Measurements from ENCODE around the gene LHFPL2. TPM values are rescaled to one million over a fixed set of nuclear protein-coding genes. Genes with fewer than 3 reads are reported as not detected.

LHFPL2 gene
- total RNA-seq, 1 donor from 2014 or later, result 47.6 TPM

DNA sequence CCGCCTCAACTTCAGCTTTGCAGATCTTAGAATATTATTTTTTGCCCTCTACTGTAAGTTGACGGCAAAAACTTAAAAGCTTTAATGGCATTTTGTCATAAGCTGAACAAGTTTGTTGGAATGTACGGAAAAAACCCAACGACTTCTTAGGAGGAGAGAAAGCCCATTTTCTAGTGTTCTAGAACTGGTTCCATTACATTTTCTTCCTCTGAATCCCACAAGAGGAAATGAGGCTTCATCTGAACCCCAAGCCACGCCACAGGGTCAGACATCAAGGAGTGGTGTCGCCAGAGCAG is 113.7 kb downstream of the LHFPL2 start:
- H3K36me3 Mint-ChIP-seq (ENCODE audit: low read depth, unreplicated experiment), result peaks cover 3% of the 10 kb centered on the region
- DNase-seq (ENCODE audit: low spot score), result no peak
- H3K27me3 Mint-ChIP-seq (ENCODE audit: unreplicated experiment), result no peaks in the 10 kb centered on the region
- TF ChIP-seq, protein P1, sequence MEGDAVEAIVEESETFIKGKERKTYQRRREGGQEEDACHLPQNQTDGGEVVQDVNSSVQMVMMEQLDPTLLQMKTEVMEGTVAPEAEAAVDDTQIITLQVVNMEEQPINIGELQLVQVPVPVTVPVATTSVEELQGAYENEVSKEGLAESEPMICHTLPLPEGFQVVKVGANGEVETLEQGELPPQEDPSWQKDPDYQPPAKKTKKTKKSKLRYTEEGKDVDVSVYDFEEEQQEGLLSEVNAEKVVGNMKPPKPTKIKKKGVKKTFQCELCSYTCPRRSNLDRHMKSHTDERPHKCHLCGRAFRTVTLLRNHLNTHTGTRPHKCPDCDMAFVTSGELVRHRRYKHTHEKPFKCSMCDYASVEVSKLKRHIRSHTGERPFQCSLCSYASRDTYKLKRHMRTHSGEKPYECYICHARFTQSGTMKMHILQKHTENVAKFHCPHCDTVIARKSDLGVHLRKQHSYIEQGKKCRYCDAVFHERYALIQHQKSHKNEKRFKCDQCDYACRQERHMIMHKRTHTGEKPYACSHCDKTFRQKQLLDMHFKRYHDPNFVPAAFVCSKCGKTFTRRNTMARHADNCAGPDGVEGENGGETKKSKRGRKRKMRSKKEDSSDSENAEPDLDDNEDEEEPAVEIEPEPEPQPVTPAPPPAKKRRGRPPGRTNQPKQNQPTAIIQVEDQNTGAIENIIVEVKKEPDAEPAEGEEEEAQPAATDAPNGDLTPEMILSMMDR (IDR thresholded peaks at IDR 0.05; ENCODE audit: unreplicated experiment), result no peak
- peaks cover 22% of the 10 kb centered on the region for H3K4me1 Mint-ChIP-seq (ENCODE audit: unreplicated experiment)
- peak overlapping the region; percentile 48 for H3K27ac Mint-ChIP-seq (ENCODE audit: unreplicated experiment)
- H3K4me3 Mint-ChIP-seq (ENCODE audit: unreplicated experiment), result no peak overlapping the region
- H3K9me3 Mint-ChIP-seq (ENCODE audit: unreplicated experiment), result no peaks in the 10 kb centered on the region

DNA sequence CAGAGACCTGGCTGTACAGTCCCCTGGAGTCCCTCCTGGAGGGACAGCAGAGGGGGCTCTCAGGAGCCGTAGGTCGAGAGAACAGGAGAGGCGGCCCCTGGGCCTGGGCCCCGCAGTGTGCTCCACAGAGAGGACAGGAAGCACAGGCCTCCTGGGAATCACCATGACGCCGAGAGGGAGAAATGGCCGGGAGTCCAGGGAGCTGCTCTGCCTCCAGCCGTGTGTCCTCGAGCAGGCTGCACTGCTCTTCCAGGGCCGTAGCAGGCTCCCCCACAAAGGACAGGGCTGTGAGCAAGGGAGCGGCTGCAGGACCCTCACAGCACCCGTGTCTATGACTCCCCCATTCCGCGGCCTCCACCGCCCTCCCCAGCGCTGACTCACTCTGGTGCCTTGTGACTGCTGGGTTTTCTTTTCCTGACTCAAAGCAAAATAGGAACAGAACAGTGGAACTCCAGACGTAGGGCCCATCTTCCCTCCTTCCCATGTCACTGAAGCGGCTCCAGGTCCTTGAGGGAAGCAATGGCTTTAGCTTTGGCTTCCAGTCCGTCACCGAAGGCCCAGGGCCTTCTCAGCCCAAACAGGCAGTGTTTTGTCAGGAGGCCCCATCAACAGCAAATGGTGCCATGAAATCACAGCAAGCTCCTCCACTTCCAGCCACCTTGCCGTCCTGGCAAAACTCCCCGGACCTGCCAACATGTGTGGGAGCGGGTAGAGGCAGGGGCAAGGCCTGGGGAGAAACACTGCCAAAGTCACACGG is 114.2 kb downstream of the LHFPL2 start:
- Mint-ChIP-seq H3K9me3 (ENCODE audit: unreplicated experiment) (no peaks in the 10 kb centered on the region), H3K4me3 (ENCODE audit: unreplicated experiment) (no peak overlapping the region), H3K4me1 (ENCODE audit: unreplicated experiment) (peaks cover 24% of the 10 kb centered on the region), H3K36me3 (ENCODE audit: low read depth, unreplicated experiment) (peaks cover 3% of the 10 kb centered on the region), H3K27me3 (ENCODE audit: unreplicated experiment) (no peaks in the 10 kb centered on the region), H3K27ac (ENCODE audit: unreplicated experiment) (peak overlapping the region; percentile 48)
- TF ChIP-seq, protein P1 (IDR thresholded peaks at IDR 0.05; ENCODE audit: unreplicated experiment), result no peak
- no peak for DNase-seq (ENCODE audit: low spot score)

DNA sequence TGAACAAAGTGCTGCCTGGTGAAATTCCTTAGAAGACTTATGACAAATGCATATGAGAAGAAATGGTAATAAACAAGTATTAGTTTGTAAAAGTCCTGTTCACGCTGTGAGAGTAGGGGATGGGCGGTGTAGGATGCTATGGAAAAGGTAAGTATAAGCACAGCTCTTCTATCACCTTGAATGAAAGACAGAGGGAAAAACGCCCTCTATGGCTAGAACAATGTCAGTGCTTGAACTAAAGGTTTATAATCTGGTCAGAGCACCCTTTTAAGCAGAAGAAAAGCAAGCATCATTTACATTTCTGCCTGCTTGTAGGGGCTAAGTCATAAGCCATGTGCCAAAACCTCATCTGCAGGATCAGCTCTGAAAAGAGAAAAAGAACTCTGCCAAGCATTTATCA is 115.2 kb downstream of the LHFPL2 start:
- peaks cover 6% of the 10 kb centered on the region for H3K36me3 Mint-ChIP-seq (ENCODE audit: low read depth, unreplicated experiment)
- TF ChIP-seq, protein P1 (IDR thresholded peaks at IDR 0.05; ENCODE audit: unreplicated experiment), result no peak
- H3K27ac Mint-ChIP-seq (ENCODE audit: unreplicated experiment), result no peak overlapping the region
- DNase-seq (ENCODE audit: low spot score), result no peak
- no peak overlapping the region for H3K4me3 Mint-ChIP-seq (ENCODE audit: unreplicated experiment)
- no peaks in the 10 kb centered on the region for H3K27me3 Mint-ChIP-seq (ENCODE audit: unreplicated experiment)
- no peaks in the 10 kb centered on the region for H3K9me3 Mint-ChIP-seq (ENCODE audit: unreplicated experiment)
- H3K4me1 Mint-ChIP-seq (ENCODE audit: unreplicated experiment), result peaks cover 30% of the 10 kb centered on the region

DNA sequence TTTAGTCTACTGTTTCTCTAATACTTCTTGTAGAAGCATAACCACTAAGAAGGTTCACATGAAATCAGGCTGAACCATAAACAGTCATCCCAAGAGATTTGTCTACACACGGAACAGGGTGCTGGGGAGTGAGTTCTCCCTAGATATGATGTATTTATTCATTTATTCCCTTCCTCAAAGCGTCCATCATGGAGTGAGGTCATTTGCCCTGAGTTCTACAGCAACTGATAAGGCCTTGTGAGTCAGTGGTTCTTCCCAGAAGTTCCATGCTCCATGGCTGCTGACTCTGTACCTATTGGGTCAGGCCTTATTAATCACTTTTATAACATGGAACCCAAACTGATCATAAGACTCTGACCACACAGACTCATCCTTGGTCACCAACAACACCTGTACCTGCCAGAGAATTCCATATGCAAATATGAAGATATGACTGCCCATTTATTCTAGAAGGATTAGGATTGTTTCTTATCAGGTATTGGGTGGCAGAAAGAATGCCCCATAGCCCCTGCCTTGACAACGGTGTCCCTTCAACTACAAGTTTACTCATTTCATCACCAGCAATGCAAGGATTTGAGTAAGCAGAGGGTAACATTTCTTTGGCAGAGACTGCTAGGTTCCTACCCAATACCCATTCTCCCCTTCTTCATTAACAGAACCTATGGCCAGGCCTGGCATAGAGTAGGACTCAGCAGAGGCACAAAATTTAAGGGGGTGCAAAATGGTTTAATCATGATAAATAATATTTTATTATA is 118.1 kb downstream of the LHFPL2 start:
- TF ChIP-seq, protein P1 (IDR thresholded peaks at IDR 0.05; ENCODE audit: unreplicated experiment), result no peak
- Mint-ChIP-seq H3K27ac (ENCODE audit: unreplicated experiment) (no peak overlapping the region), H3K4me3 (ENCODE audit: unreplicated experiment) (no peak overlapping the region), H3K36me3 (ENCODE audit: low read depth, unreplicated experiment) (peaks cover 7% of the 10 kb centered on the region), H3K4me1 (ENCODE audit: unreplicated experiment) (peaks cover 48% of the 10 kb centered on the region), H3K9me3 (ENCODE audit: unreplicated experiment) (no peaks in the 10 kb centered on the region), H3K27me3 (ENCODE audit: unreplicated experiment) (peaks cover 8% of the 10 kb centered on the region)
- no peak for DNase-seq (ENCODE audit: low spot score)

DNA sequence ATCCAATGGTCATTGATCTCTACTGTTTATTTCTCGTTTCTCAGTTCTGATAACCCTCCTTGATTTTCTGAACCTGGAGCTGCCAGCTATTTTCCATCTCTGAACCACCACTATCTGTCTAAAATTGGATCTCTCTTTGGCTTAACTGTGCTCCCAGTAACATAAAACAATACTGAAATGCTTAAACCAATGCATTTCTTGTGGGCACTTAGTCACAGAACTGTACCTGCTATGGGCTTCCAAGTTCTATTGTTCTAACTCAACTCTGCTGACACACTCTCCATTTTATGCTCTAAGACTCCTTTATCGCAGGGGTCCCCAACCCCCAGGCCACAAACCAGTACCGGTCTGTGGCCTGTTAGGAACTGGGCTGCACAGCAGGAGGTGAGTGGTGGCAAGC is 120.6 kb downstream of the LHFPL2 start:
- Mint-ChIP-seq H3K4me1 (ENCODE audit: unreplicated experiment) (peaks cover 57% of the 10 kb centered on the region), H3K4me3 (ENCODE audit: unreplicated experiment) (no peak overlapping the region), H3K36me3 (ENCODE audit: low read depth, unreplicated experiment) (peaks cover 11% of the 10 kb centered on the region), H3K27me3 (ENCODE audit: unreplicated experiment) (peaks cover 8% of the 10 kb centered on the region), H3K9me3 (ENCODE audit: unreplicated experiment) (no peaks in the 10 kb centered on the region), H3K27ac (ENCODE audit: unreplicated experiment) (peak overlapping the region; percentile 92)
- TF ChIP-seq, protein P1 (IDR thresholded peaks at IDR 0.05; ENCODE audit: unreplicated experiment), result no peak
- no peak for DNase-seq (ENCODE audit: low spot score)
